HG03097 (cell line): Measurements from ENCODE around the gene DENND11.

ENCODE experiments used
- ATAC-seq: cut with Tn5 transposase; IDR thresholded peaks from one replicate; pipeline ENCODE4 v1.9.1; 2021; ENCODE audit not compliant: unreplicated experiment, low FRiP score

DENND11 gene

DNA sequence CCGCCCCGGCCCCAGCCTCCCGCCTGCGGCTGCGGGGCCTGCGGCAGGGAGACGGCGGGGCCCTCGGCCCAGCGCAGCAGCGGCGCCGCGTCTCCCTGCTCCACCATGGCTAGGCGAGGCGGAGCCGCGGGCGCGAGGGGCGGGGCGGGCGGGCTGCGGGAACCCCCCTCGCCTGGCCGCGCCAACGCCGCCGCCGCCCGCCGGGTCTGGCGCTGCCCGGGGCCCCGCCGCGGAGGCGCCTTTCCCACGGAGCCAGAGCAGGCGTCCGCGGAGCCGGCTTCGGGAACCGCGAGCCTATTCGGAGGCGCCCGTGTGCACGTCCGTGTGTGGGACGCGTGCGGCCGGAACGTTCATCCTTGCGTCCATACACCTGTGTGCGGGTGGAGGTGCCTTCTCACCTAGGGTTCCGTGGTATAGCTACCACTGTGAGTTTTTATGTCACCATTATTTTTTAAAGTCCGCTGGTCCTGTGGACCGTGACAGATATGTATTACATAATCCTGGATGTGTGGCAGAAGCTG is at the start of gene DENND11:
Gene DENND11, minus strand, starts transcription at position 120 of the 521 bp plus-strand sequence. Its CDS starts 13 bp downstream, at position 107.
- peak; percentile 66 for ATAC-seq

GRCh38 chr7:141748396-141748795 is 46.4 kb upstream of the DENND11 start:
- no peak for ATAC-seq

DNA sequence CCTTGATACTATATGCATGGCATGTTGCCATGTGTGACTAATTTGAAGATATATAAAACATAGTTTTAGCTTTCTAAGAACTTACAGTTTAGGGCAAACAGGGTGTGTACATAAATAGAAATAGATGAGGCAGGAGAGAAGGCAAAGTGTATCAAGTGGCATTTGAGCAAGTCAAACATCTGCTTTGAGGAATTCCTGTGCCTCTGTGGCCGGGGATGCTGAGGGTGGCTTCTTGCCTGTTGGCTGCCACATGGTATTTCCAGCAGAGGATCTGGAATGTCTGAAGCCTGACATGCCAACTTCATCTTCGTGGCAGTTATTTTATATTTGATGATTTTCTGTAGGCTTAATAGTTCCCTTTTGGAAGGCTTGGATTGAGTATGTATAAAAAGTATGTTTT is 42.2 kb upstream of the DENND11 start:
- ATAC-seq: no peak

GRCh38 chr7:141742229-141742628 is 40.3 kb upstream of the DENND11 start:
- ATAC-seq: no peak

DNA sequence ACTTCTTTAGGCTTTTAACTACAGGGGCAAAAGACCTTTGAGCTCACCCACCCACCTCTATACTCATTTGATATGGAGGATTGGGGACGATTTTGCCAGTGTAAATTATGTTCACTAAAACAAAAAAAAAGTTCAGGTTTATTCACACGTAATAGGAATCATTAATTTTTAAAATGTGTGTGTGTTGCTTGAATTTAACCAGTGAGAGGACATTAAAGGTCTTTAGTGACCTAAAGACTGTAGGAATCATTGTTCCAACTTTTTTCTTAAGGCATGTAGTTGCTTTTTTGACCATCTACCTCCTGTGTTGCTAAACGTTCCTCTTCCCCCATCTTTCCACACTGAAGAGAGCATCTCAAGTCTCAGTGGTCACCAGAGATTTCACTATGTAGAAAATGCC is 37.3 kb upstream of the DENND11 start:
- ATAC-seq: no peak

- no peak for ATAC-seq
Measured at GRCh38 chr7:141738592-141739013, 36.6 kb upstream of the DENND11 start.

- peak; percentile 93 for ATAC-seq
Measured at GRCh38 chr7:141737836-141738591, 36.0 kb upstream of the DENND11 start, which contains the start of gene SSBP1. SSBP1 (plus strand) TSS chr7:141738358; CDS start chr7:141739167, 809 bp downstream.

DNA sequence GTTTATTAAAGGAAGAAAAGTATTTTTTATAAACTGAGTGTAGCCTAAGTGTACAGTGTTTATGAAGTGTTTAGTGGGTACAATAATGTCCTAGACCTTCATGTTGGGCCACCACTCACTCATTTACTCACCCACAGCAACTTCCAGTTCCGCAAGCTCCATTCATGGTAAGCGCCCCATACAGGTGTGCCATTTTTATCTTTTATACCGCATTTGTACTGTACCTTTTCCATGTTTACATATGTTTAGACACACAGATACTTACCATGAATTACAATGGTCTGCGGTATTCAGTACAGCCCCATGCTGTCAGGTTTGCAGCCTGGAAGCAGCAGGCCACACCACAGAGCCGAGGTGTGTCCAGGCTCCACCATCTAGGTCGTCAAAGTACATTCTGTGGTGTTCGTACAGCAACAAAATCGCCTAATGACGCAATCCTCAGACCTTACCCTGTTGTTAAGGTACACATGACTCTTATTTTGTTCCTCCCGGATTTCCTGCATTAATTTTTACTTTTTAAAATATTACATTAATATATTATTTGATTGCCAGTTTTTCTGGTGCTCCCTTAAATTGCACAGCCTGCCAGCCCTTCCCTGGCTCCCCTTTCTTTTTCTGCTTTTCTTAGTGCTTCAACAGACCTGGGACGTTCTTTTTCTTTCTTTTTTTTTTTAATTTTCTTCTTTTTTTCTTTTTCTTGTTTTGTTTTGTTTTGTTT is 35.3 kb upstream of the DENND11 start:
- no peak for ATAC-seq

GRCh38 chr7:141731476-141732149 is 29.6 kb upstream of the DENND11 start:
- no peak for ATAC-seq

- no peak for ATAC-seq
Measured at GRCh38 chr7:141729020-141729419, 27.1 kb upstream of the DENND11 start.

DNA sequence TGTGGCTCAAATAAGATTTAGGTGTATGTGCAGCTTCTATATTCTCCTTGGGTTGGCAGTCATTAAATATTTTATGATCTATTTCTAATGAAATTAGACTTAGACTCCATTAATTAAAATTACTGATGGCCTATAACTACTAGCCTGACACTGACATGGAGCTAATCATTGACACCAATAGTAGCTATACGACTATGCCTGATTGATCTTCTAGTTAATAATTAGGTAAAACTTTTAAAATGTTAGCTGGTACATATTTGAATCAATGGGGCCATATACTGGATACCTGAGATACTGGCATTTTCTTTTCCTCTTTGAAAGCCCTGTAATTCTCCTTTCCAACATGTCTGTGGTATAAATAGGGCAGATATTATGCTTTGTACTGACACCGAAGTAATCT is 20.6 kb upstream of the DENND11 start:
- ATAC-seq: no peak

- ATAC-seq: no peak
Measured at GRCh38 chr7:141717450-141717849, 15.5 kb upstream of the DENND11 start.

DNA sequence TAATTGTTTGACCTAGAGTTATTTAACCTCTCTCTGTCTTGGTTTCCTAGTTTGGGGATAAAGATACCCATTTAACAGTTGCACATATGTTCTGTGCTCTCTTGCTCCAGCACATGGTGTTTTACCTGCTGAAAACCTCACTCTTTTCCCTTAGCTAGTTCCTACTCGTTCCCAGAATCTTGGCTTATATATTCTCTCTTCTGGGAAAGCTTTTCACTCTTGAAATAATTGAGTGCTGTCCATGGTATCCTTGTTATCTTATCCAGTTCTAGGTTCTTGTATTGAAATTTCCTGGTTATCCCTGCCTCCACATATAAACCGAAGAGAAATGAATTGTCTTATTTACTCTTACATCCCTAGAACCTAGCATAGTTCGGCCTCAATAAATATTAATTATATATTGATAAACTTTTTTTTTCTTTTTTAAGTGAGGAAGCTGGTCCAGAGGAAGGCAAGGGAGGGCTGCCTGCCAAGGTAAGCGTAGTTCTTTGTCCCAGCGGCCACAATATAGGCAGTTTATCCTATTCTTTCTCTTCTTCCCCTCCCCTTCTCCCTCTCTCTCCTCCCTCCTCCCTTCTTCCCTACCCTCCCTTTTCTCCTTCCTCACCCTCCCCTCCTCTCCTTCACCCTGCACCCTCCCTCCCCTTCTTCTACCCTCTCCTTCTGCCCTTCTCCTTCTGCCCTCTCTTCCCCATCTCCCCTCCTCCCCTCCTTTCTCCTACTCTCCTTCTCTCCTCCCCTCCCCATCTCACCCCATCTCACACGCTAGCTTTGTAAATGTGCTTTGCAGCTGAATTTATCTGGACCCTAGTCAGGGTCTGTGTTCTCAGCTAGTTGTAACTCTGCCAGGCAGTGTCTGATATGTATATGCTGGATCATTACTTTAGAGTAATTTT is 14.1 kb upstream of the DENND11 start:
- no peak for ATAC-seq

- ATAC-seq: no peak
Measured at GRCh38 chr7:141715018-141715417, 13.1 kb upstream of the DENND11 start.

DNA sequence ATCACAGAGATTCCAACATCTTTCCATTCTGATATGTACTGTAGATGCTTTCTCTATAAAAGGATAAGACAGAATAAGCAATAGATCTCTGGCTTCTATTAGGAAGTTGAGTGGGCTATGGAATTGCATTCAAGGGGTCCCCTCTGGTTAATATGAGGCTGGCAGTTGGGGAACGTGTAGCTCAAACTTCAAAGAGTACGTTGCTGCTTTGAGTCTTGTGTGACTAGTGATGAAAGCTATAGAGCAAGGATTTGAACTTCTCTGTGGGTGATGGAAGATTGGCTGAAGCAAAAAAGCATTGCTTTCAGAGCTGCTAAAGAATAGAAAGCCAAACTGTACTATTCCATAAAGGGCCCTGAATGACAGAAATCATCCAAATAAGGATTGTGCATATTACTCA is 12.6 kb upstream of the DENND11 start:
- ATAC-seq: no peak

DNA sequence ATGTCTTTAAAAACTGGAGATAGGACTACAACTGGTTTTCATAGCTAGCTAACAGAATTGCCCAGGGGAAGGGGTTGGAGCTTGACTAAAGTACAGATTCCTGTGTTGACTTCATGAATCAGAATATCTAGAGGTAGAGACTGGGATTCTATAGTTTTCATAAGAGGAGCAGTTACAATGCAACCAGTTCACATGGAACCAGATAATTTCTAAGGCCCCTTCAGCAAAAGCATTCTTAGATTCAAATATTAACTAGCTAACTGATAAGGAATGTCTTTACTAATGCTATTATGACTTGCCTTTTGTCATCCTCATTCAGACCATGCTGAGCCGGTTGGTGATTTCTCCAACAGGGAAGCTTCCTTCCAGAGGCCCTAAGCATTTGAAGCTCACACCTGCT is 11.9 kb upstream of the DENND11 start:
- no peak for ATAC-seq

DNA sequence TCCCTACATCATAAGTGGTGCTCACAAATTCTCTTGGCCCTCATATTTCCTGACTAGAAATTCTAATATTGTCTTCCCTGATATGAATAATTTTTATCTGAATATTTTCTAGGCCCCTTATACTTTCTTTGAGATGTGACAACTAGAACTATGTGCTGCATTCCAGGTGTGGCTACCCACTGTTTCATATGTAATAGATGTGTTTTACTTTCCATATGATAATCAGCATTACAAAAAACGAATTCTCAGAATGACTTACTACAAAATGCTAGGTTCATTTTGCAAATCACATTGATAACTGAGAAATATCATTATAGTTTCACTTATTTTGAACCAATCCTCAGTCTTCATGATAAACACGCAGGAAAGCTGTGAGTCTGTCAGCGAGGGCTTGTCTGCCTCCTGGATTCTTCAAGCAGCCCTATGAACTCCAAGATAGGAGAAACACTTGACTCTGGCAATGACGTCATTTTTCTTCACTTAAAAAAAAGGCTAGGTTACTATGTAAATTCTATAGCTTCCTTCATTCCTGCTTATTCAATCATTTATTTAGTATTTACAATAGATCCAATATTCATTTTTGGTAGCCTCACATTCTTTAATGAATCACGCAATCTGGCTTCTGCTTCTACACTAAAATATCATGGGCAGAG is 10.8 kb upstream of the DENND11 start:
- no peak for ATAC-seq

DNA sequence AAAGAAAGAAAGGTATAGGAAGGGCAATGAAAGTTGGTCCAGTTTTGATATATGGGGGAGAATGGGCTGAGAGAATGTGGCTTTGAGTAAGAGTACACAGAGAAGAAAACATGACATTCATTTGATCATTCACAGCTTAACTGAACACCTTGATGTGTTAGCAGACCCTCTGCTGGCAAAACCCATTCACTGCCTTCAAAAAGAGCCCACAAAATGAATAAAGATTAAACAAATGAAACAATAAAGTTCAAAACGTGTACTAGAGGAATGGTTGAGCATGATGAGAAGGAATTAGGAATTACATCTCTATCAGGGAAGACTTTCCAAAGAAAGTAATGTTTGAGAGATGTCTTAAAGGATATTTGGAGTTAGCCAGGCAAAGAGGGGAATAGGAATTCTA is 8.3 kb upstream of the DENND11 start:
- no peak for ATAC-seq

- no peak for ATAC-seq
Measured at GRCh38 chr7:141709749-141710148, 7.8 kb upstream of the DENND11 start.

DNA sequence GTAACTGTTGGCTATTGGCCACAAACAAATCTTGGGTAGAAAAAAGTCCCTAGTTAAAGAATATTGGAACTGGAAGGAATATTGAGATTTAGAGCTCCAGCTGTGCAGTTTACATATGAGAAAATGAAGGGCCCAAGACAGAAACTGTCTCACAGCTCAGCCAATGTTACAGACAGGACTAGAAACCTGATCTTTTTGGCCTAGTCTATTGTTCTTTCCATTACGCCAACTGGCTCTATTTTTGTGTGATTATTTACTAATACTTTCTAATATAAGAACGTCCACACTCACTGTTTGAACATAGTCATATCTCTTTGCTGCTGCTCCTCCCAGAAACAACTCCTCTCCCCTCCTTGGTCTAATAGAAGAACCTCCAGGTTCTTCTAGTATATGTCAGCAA is 7.4 kb upstream of the DENND11 start:
- no peak for ATAC-seq
